Nephron (organoid): ENCODE data around the gene SPARC.

Source experiments
- H3K27ac Mint-ChIP-seq, 3 experiments: 2 replicates each; pipeline ENCODE4 v1.8.0; 2020; ENCODE audit warnings: mixed read lengths in 3 of 3, mild to moderate bottlenecking in 2 of 3, moderate library complexity in 1 of 3
- H3K27me3 Mint-ChIP-seq: 2 replicates; pipeline ENCODE4 v1.8.0; 2021; ENCODE audit warnings: low read depth, mild to moderate bottlenecking, moderate library complexity, mixed read lengths
- H3K36me3 Mint-ChIP-seq: 2 replicates; pipeline ENCODE4 v1.8.0; 2020; ENCODE audit warnings: low read depth, mixed read lengths
- H3K4me1 Mint-ChIP-seq: 2 replicates; pipeline ENCODE4 v1.8.0; 2020; ENCODE audit warnings: mixed read lengths
- H3K4me3 Mint-ChIP-seq, 3 experiments: 2 replicates each; pipeline ENCODE4 v1.8.0; 2020; ENCODE audit warnings: mild to moderate bottlenecking in 3 of 3, mixed read lengths in 3 of 3, moderate library complexity in 2 of 3
- H3K9me3 Mint-ChIP-seq: 2 replicates; pipeline ENCODE4 v1.8.0; 2020; ENCODE audit warnings: mixed read lengths
- TF ChIP-seq, protein P1 (sequence below), 3 experiments: fragments of 200-600 bp; sonication (generic); IDR thresholded peaks; one replicate each; pipeline ENCODE4 v1.5.0; 2021; ENCODE audit warnings: antibody characterized with exemption in 3 of 3; ENCODE audit not compliant: unreplicated experiment in 3 of 3

The SPARC gene

DNA sequence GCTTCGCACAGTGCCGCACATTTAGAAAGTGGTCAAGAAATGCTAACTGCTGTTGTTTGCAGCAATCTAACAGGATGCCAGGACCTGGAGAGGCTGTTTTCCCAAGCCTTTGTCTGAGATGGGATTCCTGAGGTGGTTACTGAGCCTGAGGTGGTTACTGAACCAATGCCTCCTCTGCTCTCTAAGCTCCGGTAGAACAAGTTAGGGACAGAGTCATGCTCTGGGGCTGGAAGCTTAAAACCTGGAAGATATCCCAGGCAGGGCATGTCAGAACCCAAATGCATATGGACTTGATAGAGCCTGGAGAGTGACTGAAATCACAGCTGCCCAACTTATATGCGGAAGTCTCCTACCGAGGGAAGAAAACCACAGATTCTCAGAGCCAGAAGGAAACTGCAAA is 49.0 kb downstream of the SPARC start:
- no peaks in the 10 kb centered on the region for H3K36me3 Mint-ChIP-seq
- peaks cover 21% of the 10 kb centered on the region for H3K27me3 Mint-ChIP-seq
- H3K4me3 Mint-ChIP-seq: no peak overlapping the region
- H3K4me1 Mint-ChIP-seq: no peaks in the 10 kb centered on the region
- H3K9me3 Mint-ChIP-seq: no peaks in the 10 kb centered on the region
- TF ChIP-seq, protein P1, sequence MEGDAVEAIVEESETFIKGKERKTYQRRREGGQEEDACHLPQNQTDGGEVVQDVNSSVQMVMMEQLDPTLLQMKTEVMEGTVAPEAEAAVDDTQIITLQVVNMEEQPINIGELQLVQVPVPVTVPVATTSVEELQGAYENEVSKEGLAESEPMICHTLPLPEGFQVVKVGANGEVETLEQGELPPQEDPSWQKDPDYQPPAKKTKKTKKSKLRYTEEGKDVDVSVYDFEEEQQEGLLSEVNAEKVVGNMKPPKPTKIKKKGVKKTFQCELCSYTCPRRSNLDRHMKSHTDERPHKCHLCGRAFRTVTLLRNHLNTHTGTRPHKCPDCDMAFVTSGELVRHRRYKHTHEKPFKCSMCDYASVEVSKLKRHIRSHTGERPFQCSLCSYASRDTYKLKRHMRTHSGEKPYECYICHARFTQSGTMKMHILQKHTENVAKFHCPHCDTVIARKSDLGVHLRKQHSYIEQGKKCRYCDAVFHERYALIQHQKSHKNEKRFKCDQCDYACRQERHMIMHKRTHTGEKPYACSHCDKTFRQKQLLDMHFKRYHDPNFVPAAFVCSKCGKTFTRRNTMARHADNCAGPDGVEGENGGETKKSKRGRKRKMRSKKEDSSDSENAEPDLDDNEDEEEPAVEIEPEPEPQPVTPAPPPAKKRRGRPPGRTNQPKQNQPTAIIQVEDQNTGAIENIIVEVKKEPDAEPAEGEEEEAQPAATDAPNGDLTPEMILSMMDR (IDR thresholded peaks at IDR 0.05; ENCODE audit: unreplicated experiment in 3 of 3): no peak
- H3K27ac Mint-ChIP-seq: no peak overlapping the region

DNA sequence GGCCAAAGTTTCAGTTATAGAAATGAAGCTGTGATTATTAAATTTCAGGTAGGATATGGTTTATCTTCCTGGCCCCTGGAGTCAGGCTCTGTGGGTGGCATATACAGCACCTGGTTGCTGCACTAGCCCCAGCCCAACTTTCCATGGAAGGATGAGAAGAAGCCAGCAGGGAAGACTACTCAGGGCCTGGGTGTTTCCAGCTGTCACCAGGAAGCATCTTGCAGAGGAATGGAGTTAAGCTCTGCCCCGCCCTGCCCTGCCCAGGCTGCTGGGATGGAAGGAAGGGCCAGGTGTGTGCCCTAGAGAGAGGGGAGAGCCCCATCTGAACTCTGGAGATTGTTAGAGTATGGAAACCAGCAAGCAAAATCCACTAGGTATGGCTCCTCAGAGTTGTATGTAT is 52.8 kb downstream of the SPARC start:
- Mint-ChIP-seq H3K4me1 (no peaks in the 10 kb centered on the region), H3K9me3 (no peaks in the 10 kb centered on the region), H3K4me3 (no peak overlapping the region), H3K27me3 (peaks cover 23% of the 10 kb centered on the region), H3K36me3 (no peaks in the 10 kb centered on the region), H3K27ac (no peak overlapping the region)
- TF ChIP-seq, protein P1 (IDR thresholded peaks at IDR 0.05; ENCODE audit: unreplicated experiment in 3 of 3): no peak

DNA sequence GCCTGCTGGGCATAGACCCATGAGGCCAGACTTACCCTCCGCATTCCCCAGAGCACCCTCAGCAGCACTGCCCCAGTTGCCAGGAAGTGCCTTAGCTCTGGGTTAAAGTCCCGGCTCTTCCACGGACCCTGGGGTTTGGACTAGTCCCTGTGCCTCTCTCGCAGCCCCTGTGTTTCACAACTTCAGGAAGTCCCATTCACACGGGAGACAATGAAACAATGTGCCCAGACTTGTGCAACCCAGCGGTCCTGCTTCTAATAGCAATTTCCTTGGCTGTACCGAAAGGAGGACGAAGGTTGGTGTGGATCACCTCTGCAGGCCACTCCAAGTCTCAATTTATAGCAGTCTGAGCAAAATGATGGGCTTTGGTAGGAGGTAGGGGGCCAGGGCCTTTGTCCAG is 53.8 kb downstream of the SPARC start:
- Mint-ChIP-seq H3K36me3 (no peaks in the 10 kb centered on the region), H3K27ac (no peak overlapping the region), H3K9me3 (no peaks in the 10 kb centered on the region), H3K4me1 (no peaks in the 10 kb centered on the region), H3K4me3 (no peak overlapping the region), H3K27me3 (peaks cover 22% of the 10 kb centered on the region)
- TF ChIP-seq, protein P1 (IDR thresholded peaks at IDR 0.05; ENCODE audit: unreplicated experiment in 3 of 3): no peak

- Mint-ChIP-seq H3K9me3 (no peaks in the 10 kb centered on the region), H3K27ac (no peak overlapping the region), H3K4me1 (no peaks in the 10 kb centered on the region), H3K27me3 (peaks cover 18% of the 10 kb centered on the region), H3K4me3 (no peak overlapping the region), H3K36me3 (no peaks in the 10 kb centered on the region)
- TF ChIP-seq, protein P1 (IDR thresholded peaks at IDR 0.05; ENCODE audit: unreplicated experiment in 3 of 3): no peak
Observed at GRCh38 chr5:151632524-151632923, 54.2 kb downstream of the SPARC start.

DNA sequence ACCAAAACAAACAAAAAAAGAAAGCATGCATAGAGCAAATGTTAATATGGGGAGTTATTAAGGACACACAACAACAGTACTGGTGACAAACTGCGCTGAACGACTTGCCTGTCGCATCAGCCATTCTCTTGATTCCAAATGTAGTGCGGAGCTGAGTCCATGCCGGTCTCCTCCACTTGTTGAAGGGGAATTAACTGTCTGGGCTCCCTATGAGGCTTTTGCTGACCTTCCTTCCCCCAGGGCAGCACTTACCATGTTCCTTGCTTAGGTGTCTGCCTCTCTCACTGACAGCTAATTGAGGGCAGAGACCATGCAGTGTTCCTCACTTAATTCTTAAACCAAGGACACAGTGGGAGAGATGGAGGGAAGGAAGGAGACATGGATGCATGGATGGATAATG is 54.8 kb downstream of the SPARC start:
- Mint-ChIP-seq H3K4me1 (no peaks in the 10 kb centered on the region), H3K36me3 (no peaks in the 10 kb centered on the region), H3K9me3 (no peaks in the 10 kb centered on the region), H3K4me3 (no peak overlapping the region), H3K27me3 (peaks cover 18% of the 10 kb centered on the region), H3K27ac (no peak overlapping the region)
- TF ChIP-seq, protein P1 (IDR thresholded peaks at IDR 0.05; ENCODE audit: unreplicated experiment in 3 of 3): no peak

- Mint-ChIP-seq H3K9me3 (no peaks in the 10 kb centered on the region), H3K27me3 (peaks cover 10% of the 10 kb centered on the region), H3K4me3 (no peak overlapping the region), H3K27ac (no peak overlapping the region), H3K36me3 (no peaks in the 10 kb centered on the region), H3K4me1 (no peaks in the 10 kb centered on the region)
- TF ChIP-seq, protein P1 (IDR thresholded peaks at IDR 0.05; ENCODE audit: unreplicated experiment in 3 of 3): no peak
Observed at GRCh38 chr5:151630088-151630487, 56.6 kb downstream of the SPARC start.
